Measurements from ENCODE around the gene PARVB.

The PARVB gene

GRCh38 chr22:44112191-44112590, 88.1 kb downstream of the PARVB start:
- H3K4me3 ChIP-seq (ENCODE audit: low read depth, low read length): no peak overlapping the region
- no peak for DNase-seq (ENCODE audit: low read depth)

GRCh38 chr22:44116331-44116730, 92.2 kb downstream of the PARVB start:
- no peak for DNase-seq (ENCODE audit: low read depth)
- no peak for TF ChIP-seq CTCF (IDR thresholded peaks at IDR 0.05; ENCODE audit: insufficient read depth, low read depth, low read length, missing control alignments)

More at GRCh38 chr22:44112191-44112590, 88.1 kb downstream of the PARVB start:
- TF ChIP-seq CTCF (IDR thresholded peaks at IDR 0.05; ENCODE audit: insufficient read depth, low read depth, low read length, missing control alignments): no peak

GRCh38 chr22:44116755-44117684, 92.9 kb downstream of the PARVB start:
- TF ChIP-seq CTCF (IDR thresholded peaks at IDR 0.05; ENCODE audit: insufficient read depth, low read depth, low read length, missing control alignments): no peak
- H3K4me3 ChIP-seq (ENCODE audit: low read depth, low read length): no peak overlapping the region
- DNase-seq (ENCODE audit: low read depth): no peak

More at GRCh38 chr22:44116331-44116730, 92.2 kb downstream of the PARVB start:
- H3K4me3 ChIP-seq (ENCODE audit: low read depth, low read length): no peak overlapping the region

- TF ChIP-seq CTCF (IDR thresholded peaks at IDR 0.05; ENCODE audit: insufficient read depth, low read depth, low read length, missing control alignments): no peak
- H3K4me3 ChIP-seq (ENCODE audit: low read depth, low read length): no peak overlapping the region
- DNase-seq (ENCODE audit: low read depth): no peak
Measured at GRCh38 chr22:44117746-44118145, 93.6 kb downstream of the PARVB start.

GRCh38 chr22:44118645-44119315, 94.7 kb downstream of the PARVB start:
- no peak overlapping the region for H3K4me3 ChIP-seq (ENCODE audit: low read depth, low read length)
- no peak for TF ChIP-seq CTCF (IDR thresholded peaks at IDR 0.05; ENCODE audit: insufficient read depth, low read depth, low read length, missing control alignments)
- DNase-seq (ENCODE audit: low read depth): no peak

- H3K4me3 ChIP-seq (ENCODE audit: low read depth, low read length): no peak overlapping the region
- DNase-seq (ENCODE audit: low read depth): no peak
- no peak for TF ChIP-seq CTCF (IDR thresholded peaks at IDR 0.05; ENCODE audit: insufficient read depth, low read depth, low read length, missing control alignments)
Measured at GRCh38 chr22:44119669-44120313, 95.7 kb downstream of the PARVB start.

Data from GM12865 (cell line).